RWPE1 (cell line): ENCODE results near the gene OXTR.

Experiments used
- CTCF ChIA-PET: fragments of 350-600 bp; sonication (Branson Sonifier 250); formaldehyde crosslinking; extraction: SDS; loops from one replicate; lab custom pipeline; 2021; lab: Yijun Ruan, JAX
- POLR2A ChIA-PET: fragments of 400-600 bp; formaldehyde crosslinking; extraction: SDS; loops from one replicate; lab custom pipeline; 2020; ENCODE audit warnings: antibody characterized with exemption; ENCODE audit not compliant: low non-redundant PET; lab: Yijun Ruan, JAX
- DNase-seq: peaks from one replicate; pipeline ENCODE4 v3.0.0; 2012; ENCODE audit warnings: low spot score
- H3K27ac ChIP-seq: fragments of 450-650 bp; 2 replicates; pipeline ENCODE4 v1.5.1; 2017
- CTCF ChIP-seq: fragments of 450-650 bp; conservative IDR thresholded peaks from 2 replicates; pipeline ENCODE4 v1.5.1; 2017; ENCODE audit warnings: low read depth, mild to moderate bottlenecking

Gene OXTR

GRCh38 chr3:8780279-8780678 lies 10.9 kb upstream of the OXTR start:
- no peak for DNase-seq
- H3K27ac ChIP-seq = no peak overlapping the region
- TF ChIP-seq CTCF = no peak
- POLR2A ChIA-PET = no interaction called here
- CTCF ChIA-PET = interaction anchor here (0.6 kb wide), 1 partner anchor 173 kb away, joined by 5 read pairs; no protein-coding TSS in a partner anchor

- POLR2A ChIA-PET = no interaction called here
- CTCF ChIA-PET = interaction anchor here (1.1 kb wide), 1 partner anchor 9 kb away, joined by 3 read pairs; the partner anchor contains the start of gene OXTR
Observed at GRCh38 chr3:8778475-8778874, 9.1 kb upstream of the OXTR start.

GRCh38 chr3:8777978-8778267 lies 8.5 kb upstream of the OXTR start:
- CTCF ChIA-PET = interaction anchor here (1.1 kb wide), 1 partner anchor 8 kb away, joined by 3 read pairs; the partner anchor contains the start of gene OXTR

More at GRCh38 chr3:8778475-8778874, 9.1 kb upstream of the OXTR start:
- H3K27ac ChIP-seq = no peak overlapping the region
- no peak for TF ChIP-seq CTCF
- DNase-seq = no peak

GRCh38 chr3:8777201-8777977 lies 8.0 kb upstream of the OXTR start:
- POLR2A ChIA-PET = no interaction called here

More at GRCh38 chr3:8777978-8778267, 8.5 kb upstream of the OXTR start:
- H3K27ac ChIP-seq = no peak overlapping the region
- TF ChIP-seq CTCF = no peak
- no peak for DNase-seq
- POLR2A ChIA-PET = no interaction called here

GRCh38 chr3:8776406-8776805 lies 7.0 kb upstream of the OXTR start:
- no peak overlapping the region for H3K27ac ChIP-seq
- no peak for DNase-seq
- ChIA-PET POLR2A (no interaction called here), CTCF (no interaction called here)
- no peak for TF ChIP-seq CTCF

More at GRCh38 chr3:8777201-8777977, 8.0 kb upstream of the OXTR start:
- CTCF ChIA-PET = no interaction called here
- no peak for DNase-seq
- H3K27ac ChIP-seq = no peak overlapping the region
- TF ChIP-seq CTCF = no peak

- H3K27ac ChIP-seq = no peak overlapping the region
- no peak for TF ChIP-seq CTCF
- no peak for DNase-seq
- POLR2A ChIA-PET = no interaction called here
- CTCF ChIA-PET = interaction anchor here (0.7 kb wide), 1 partner anchor 93 kb away, joined by 3 read pairs; no protein-coding TSS in a partner anchor
Observed at GRCh38 chr3:8775602-8776001, 6.2 kb upstream of the OXTR start.
